ENCODE measurements around the gene HBS1L.

Gene HBS1L

GRCh38 chr6:135054569-135055498, at the start of gene HBS1L:
Gene HBS1L, minus strand, starts transcription at chr6:135054822. Its CDS starts 131 bp downstream, at chr6:135054691.
- TF ChIP-seq CTCF (IDR thresholded peaks at IDR 0.05) = peak; percentile 22
- H3K4me3 ChIP-seq (ENCODE audit: low read depth in 1 of 2, low read length in 1 of 2) = peak within 1 kb of the TSS; percentile 79 to 84
- peaks cover 15 to 23% of the 10 kb centered on the region in 2 experiments for H3K4me1 ChIP-seq (ENCODE audit: control insufficient read depth in 1 of 2, insufficient read depth in 1 of 2, low read depth in 1 of 2, low read length in 1 of 2)
- H3K27me3 ChIP-seq = no peaks in the 10 kb centered on the region
- H3K9me3 ChIP-seq = no peaks in the 10 kb centered on the region
- H3K27ac ChIP-seq = peak within 1 kb of the TSS; percentile 72
- peaks cover 2% of the 10 kb centered on the region for H3K36me3 ChIP-seq

GRCh38 chr6:135104199-135104598, 49.6 kb upstream of the HBS1L start:
- Histone ChIP-seq H3K9me3 (no peaks in the 10 kb centered on the region), H3K27me3 (no peaks in the 10 kb centered on the region), H3K4me3 (ENCODE audit: low read depth in 1 of 2, low read length in 1 of 2) (no peak overlapping the region), H3K27ac (no peak overlapping the region), H3K4me1 (ENCODE audit: control insufficient read depth in 1 of 2, insufficient read depth in 1 of 2, low read depth in 1 of 2, low read length in 1 of 2) (no peaks in the 10 kb centered on the region), H3K36me3 (no peaks in the 10 kb centered on the region)
- no peak for TF ChIP-seq CTCF (IDR thresholded peaks at IDR 0.05)

- no peak overlapping the region for H3K4me3 ChIP-seq (ENCODE audit: low read depth in 1 of 2, low read length in 1 of 2)
- H3K4me1 ChIP-seq (ENCODE audit: control insufficient read depth in 1 of 2, insufficient read depth in 1 of 2, low read depth in 1 of 2, low read length in 1 of 2) = no peaks in the 10 kb centered on the region
- H3K9me3 ChIP-seq = no peaks in the 10 kb centered on the region
- H3K27ac ChIP-seq = no peak overlapping the region
- no peaks in the 10 kb centered on the region for H3K27me3 ChIP-seq
- TF ChIP-seq CTCF (IDR thresholded peaks at IDR 0.05) = no peak
- no peaks in the 10 kb centered on the region for H3K36me3 ChIP-seq
Measured at GRCh38 chr6:135102191-135102590, 47.6 kb upstream of the HBS1L start.

- Histone ChIP-seq H3K4me3 (ENCODE audit: low read depth in 1 of 2, low read length in 1 of 2) (no peak overlapping the region), H3K4me1 (ENCODE audit: control insufficient read depth in 1 of 2, insufficient read depth in 1 of 2, low read depth in 1 of 2, low read length in 1 of 2) (no peaks in the 10 kb centered on the region), H3K27me3 (no peaks in the 10 kb centered on the region), H3K36me3 (no peaks in the 10 kb centered on the region), H3K27ac (no peak overlapping the region), H3K9me3 (no peaks in the 10 kb centered on the region)
- TF ChIP-seq CTCF (IDR thresholded peaks at IDR 0.05) = no peak
Measured at GRCh38 chr6:135097172-135097571, 42.5 kb upstream of the HBS1L start.

- Histone ChIP-seq H3K27ac (no peak overlapping the region), H3K36me3 (no peaks in the 10 kb centered on the region), H3K4me3 (ENCODE audit: low read depth in 1 of 2, low read length in 1 of 2) (no peak overlapping the region), H3K4me1 (ENCODE audit: control insufficient read depth in 1 of 2, insufficient read depth in 1 of 2, low read depth in 1 of 2, low read length in 1 of 2) (no peaks in the 10 kb centered on the region), H3K27me3 (no peaks in the 10 kb centered on the region), H3K9me3 (no peaks in the 10 kb centered on the region)
- TF ChIP-seq CTCF (IDR thresholded peaks at IDR 0.05) = no peak
Measured at GRCh38 chr6:135096403-135097130, 41.9 kb upstream of the HBS1L start.
